Kidney epithelial cell (primary cell): ENCODE results near the gene PLEKHB2. TPM values are rescaled to one million over a fixed set of nuclear protein-coding genes. Genes with fewer than 3 reads are reported as not detected.
"Not testable (repeated sequence)": the region's sequence is repeated elsewhere in the genome, so short reads cannot be mapped to it uniquely, and the experiment has no call there.

Experiments used
- DNase-seq: peaks from one replicate; pipeline ENCODE4 v3.0.0-alpha.2; 2010; ENCODE audit warnings: low read depth
- H3K27me3 ChIP-seq: 2 replicates; pipeline ENCODE4 v1.6.0; 2011; ENCODE audit warnings: low read length; ENCODE audit not compliant: control insufficient read depth, insufficient read depth
- H3K36me3 ChIP-seq: 2 replicates; pipeline ENCODE4 v1.5.1; 2011; ENCODE audit warnings: low read length; ENCODE audit not compliant: control insufficient read depth, insufficient read depth
- H3K4me3 ChIP-seq: 2 replicates; pipeline ENCODE4 v1.5.1; 2011; ENCODE audit warnings: low read depth, mild to moderate bottlenecking, control low read depth, low read length
- CTCF ChIP-seq: IDR thresholded peaks from 2 replicates; pipeline ENCODE4 v1.5.1; 2011; ENCODE audit warnings: mild to moderate bottlenecking, moderate library complexity, low read length, control low read depth, inconsistent platforms; ENCODE audit not compliant: insufficient read depth, poor library complexity, severe bottlenecking
- total RNA-seq: library from RNA; depleted of rRNA; stranded (reverse); fragments of >200 nt; gene quantifications from 2 replicates; pipeline ENCODE4 v1.2.3, GENCODE V29; 2015

The PLEKHB2 gene
- total RNA-seq, 1 donor from 2014 or later: 113 TPM

DNA sequence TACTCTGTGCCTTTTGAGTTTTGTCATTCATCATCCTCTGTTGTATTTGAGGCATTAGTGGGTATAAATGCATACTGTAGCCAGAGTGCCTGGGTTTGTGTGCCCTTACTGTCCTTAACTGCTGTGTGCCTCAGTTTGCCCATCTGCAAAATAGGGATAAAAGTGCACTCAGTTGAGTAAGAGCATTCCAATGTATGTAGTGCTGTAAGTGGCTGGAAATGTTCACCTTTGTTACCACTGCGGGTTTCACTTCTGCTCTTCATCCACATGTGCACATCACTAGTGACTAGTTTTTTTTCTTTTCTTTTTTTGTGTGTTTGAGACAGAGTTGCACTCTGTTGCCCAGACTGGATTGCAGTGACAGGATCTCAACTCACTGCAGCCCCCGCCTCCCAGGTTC lies 39.9 kb downstream of the PLEKHB2 start:
- Histone ChIP-seq H3K27me3 (no peaks in the 10 kb centered on the region), H3K36me3 (peaks cover 2% of the 10 kb centered on the region), H3K4me3 (no peak overlapping the region)
- no peak for TF ChIP-seq CTCF
- no peak for DNase-seq

DNA sequence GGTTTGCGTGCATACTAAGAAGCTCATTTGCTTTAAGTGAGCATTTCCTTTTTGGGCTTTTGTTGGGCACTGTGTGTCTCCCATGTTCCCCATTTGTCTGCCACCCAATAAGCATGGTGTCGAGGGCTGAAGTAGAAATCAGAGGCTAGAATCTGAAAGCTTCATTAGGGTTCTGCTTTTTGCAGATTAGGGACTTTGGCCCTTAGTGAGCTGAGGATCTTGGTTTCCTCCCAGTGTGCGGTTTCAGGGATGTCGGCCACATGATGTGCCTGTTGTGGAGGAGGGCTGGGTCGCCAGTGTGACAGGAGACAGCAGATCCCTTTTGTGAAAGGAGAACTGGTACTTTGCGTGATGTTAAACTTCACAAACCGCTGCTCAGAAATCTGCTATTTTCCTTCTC lies 41.1 kb downstream of the PLEKHB2 start:
- DNase-seq: no peak
- Histone ChIP-seq H3K36me3 (peaks cover 2% of the 10 kb centered on the region), H3K4me3 (no peak overlapping the region), H3K27me3 (no peaks in the 10 kb centered on the region)
- no peak for TF ChIP-seq CTCF

GRCh38 chr2:131146749-131147148 lies 41.6 kb downstream of the PLEKHB2 start:
- peaks cover 2% of the 10 kb centered on the region for H3K36me3 ChIP-seq
- no peaks in the 10 kb centered on the region for H3K27me3 ChIP-seq
- TF ChIP-seq CTCF: no peak
- no peak for DNase-seq
- no peak overlapping the region for H3K4me3 ChIP-seq

DNA sequence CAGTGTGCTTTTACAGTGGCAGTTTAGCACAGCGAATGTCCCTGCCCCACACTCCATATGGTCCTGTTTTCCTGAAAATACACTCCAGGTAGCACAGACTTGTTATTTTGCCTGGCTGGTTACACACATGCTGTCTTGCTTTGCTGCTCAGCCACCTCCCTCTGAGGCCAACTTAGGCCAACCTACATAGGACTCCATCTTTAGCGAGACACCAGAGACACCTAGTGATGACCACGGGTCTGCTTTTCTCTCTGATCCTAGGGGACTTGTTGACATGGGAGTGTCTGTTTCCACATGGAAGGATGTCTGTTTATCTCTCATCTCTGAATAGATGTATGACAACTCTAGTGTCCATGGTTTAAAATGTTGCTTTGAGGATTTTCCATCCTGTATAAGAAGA lies 43.3 kb downstream of the PLEKHB2 start:
- TF ChIP-seq CTCF: no peak
- DNase-seq: no peak
- Histone ChIP-seq H3K36me3 (peaks cover 2% of the 10 kb centered on the region), H3K4me3 (no peak overlapping the region), H3K27me3 (no peaks in the 10 kb centered on the region)

- H3K36me3 ChIP-seq, DNase-seq, H3K4me3 ChIP-seq, H3K27me3 ChIP-seq: not testable (repeated sequence)
These were observed 45.0 kb downstream of the PLEKHB2 start for GRCh38 chr2:131150109-131150508.

DNA sequence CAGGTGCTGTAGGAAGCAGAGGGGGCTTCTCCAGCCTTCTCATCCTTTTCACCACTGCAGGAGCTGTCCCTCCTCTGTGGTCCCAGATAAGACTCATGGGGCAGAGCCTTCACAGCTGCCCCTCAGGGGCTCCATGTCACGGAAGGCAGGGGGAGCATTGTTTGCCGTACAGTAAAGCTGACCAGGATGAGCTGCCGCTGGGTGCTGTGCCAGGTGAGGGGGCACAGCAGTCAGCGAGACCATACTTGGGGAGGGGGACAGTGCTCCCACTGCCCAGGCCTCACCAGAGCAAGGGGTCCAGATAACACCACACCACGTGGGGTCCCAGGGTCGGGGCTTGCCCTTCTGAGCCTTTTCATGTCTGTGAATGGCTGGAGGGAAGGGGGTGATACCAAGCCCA lies 46.3 kb downstream of the PLEKHB2 start:
- DNase-seq: no peak
- Histone ChIP-seq H3K36me3 (peaks cover 2% of the 10 kb centered on the region), H3K27me3 (no peaks in the 10 kb centered on the region), H3K4me3 (no peak overlapping the region)
- TF ChIP-seq CTCF: no peak

GRCh38 chr2:131152074-131152473 lies 46.9 kb downstream of the PLEKHB2 start:
- no peak for DNase-seq
- no peak for TF ChIP-seq CTCF
- Histone ChIP-seq H3K4me3 (no peak overlapping the region), H3K27me3 (no peaks in the 10 kb centered on the region), H3K36me3 (peaks cover under 1% of the 10 kb centered on the region)
